Thyroid gland (tissue), 4 donors: Measurements from ENCODE around the gene RFX1. TPM values are rescaled to one million over a fixed set of nuclear protein-coding genes. Genes with fewer than 3 reads are reported as not detected.

Source experiments
- DNase-seq, 2 donors: peaks; one replicate each; pipeline ENCODE4 v3.0.0-alpha.2; 2019
- H3K27ac ChIP-seq, 3 donors: fragments of 200-600 bp; sonication (generic); 1 replicate in 2 of 3; 2 replicates in 1 of 3; pipeline ENCODE4 v1.5.1; 2016 to 2019; ENCODE audit warnings: mild to moderate bottlenecking in 1 of 3, moderate library complexity in 1 of 3
- H3K27me3 ChIP-seq: fragments of 200-600 bp; sonication (generic); one replicate; pipeline ENCODE4 v1.5.1; 2019
- H3K36me3 ChIP-seq, 2 donors: fragments of 200-600 bp; sonication (generic); one replicate each; pipeline ENCODE4 v1.5.1; 2016 to 2019
- H3K4me1 ChIP-seq, 2 donors: fragments of 200-600 bp; sonication (generic); one replicate each; pipeline ENCODE4 v1.5.1; 2017 to 2019
- H3K4me3 ChIP-seq, 3 donors: fragments of 200-600 bp; sonication (generic); replicated peaks in 1 of 3; 1 replicate in 2 of 3; 2 replicates in 1 of 3; pipeline ENCODE4 v1.5.1; 2016; ENCODE audit warnings: mild to moderate bottlenecking in 1 of 3
- H3K9me3 ChIP-seq: fragments of 200-600 bp; sonication (generic); one replicate; pipeline ENCODE4 v1.5.1; 2017
- POLR2A ChIP-seq, 2 donors: fragments of 450-650 bp; IDR thresholded peaks; one replicate each; pipeline ENCODE4 v1.6.1; 2017; ENCODE audit warnings: antibody characterized with exemption in 2 of 2, mild to moderate bottlenecking in 2 of 2, moderate library complexity in 1 of 2
- WGBS, 2 donors: methylation state at CpG; one replicate each; pipeline ENCODE4 v1.1.5; 2017; 5-methylcytosine and 5-hydroxymethylcytosine counted together
- intact Hi-C: fragments of 100-400 bp; cut with DNase I; formaldehyde crosslinking; loops from one replicate; pipeline ENCODE4 v1.15.1; 2023
- total RNA-seq, 4 donors: library from RNA; depleted of rRNA; stranded (reverse); fragments of >200 nt; gene quantifications; one replicate each; pipeline ENCODE4 v1.2.3, GENCODE V29; 2016
- TF ChIP-seq, protein P1 (sequence below), 6 experiments: fragments of 200-600 bp in 3 of 6; fragments of 450-650 bp in 3 of 6; sonication (generic) in 3 of 6; IDR thresholded peaks; one replicate each; pipeline ENCODE4 v1.5.1; 2016 to 2019; ENCODE audit warnings: antibody characterized with exemption in 6 of 6, mild to moderate bottlenecking in 2 of 6, inconsistent platforms in 1 of 6, moderate library complexity in 1 of 6

Gene RFX1
- total RNA-seq, 4 donors from 2014 or later = 4.8 to 9.1 (median 9.1) TPM

DNA sequence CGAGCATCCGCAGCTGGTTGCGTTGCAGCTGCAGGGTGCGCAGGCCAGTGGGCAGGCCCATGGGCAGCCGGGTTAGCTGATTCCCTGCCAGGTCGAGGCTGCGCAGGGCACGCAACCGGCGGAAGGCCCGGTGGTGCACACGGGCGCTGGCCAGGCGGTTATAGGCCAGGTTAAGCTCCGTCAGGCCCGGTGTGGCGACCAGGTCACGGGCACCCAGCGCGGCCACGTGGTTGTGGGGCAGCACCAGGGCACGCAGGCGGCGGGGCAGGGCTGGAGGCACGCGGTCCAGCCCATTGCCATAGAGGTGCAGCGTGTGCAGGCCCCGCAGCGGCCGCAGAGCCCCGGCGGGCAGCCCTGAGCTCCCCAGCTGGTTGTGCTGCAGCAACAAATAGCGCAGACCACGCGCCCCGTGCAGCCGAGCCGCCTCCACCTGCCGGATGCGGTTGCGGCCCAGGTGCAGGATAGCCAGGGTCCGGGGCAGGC lies 73.2 kb downstream of the RFX1 start:
- WGBS, 2 donors = 77 to 92% methylated on average over 3 to 32 of the region's 42 CpGs
- H3K4me1 ChIP-seq = no peaks in the 10 kb centered on the region
- H3K36me3 ChIP-seq = peaks cover 0 to 4% of the 10 kb centered on the region in 2 donors
- intact Hi-C loops = no loop called here
- H3K27me3 ChIP-seq = peaks cover 8% of the 10 kb centered on the region
- no peak for TF ChIP-seq POLR2A (IDR thresholded peaks at IDR 0.05)
- TF ChIP-seq, protein P1, sequence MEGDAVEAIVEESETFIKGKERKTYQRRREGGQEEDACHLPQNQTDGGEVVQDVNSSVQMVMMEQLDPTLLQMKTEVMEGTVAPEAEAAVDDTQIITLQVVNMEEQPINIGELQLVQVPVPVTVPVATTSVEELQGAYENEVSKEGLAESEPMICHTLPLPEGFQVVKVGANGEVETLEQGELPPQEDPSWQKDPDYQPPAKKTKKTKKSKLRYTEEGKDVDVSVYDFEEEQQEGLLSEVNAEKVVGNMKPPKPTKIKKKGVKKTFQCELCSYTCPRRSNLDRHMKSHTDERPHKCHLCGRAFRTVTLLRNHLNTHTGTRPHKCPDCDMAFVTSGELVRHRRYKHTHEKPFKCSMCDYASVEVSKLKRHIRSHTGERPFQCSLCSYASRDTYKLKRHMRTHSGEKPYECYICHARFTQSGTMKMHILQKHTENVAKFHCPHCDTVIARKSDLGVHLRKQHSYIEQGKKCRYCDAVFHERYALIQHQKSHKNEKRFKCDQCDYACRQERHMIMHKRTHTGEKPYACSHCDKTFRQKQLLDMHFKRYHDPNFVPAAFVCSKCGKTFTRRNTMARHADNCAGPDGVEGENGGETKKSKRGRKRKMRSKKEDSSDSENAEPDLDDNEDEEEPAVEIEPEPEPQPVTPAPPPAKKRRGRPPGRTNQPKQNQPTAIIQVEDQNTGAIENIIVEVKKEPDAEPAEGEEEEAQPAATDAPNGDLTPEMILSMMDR (IDR thresholded peaks at IDR 0.05) = no peak
- no peak overlapping the region for H3K4me3 ChIP-seq
- no peak for DNase-seq
- H3K9me3 ChIP-seq = no peaks in the 10 kb centered on the region
- no peak overlapping the region for H3K27ac ChIP-seq

DNA sequence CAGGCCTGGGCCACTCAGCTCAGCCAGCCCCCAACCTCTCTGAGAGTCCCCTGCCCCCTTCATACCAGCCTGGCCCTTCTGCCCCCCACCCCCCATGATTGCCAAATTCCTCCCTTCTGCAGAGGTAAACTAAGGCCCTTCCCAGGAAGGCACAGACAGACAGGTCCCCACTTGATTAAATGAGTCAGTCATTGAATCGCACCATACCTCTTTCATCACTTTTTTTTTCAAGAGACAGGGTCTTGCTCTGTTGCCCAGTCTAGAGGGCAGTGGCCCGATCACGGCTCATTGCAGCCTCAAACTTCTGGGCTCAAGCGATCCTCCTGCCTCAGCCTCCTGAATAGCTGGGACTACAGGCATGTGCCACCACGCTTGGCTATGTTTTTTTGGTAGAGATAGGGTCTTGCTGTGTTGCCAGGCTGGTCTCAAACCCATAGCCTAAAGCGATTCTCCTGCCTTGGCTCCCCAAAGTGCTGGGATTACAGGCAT lies 73.9 kb downstream of the RFX1 start:
- no peak for DNase-seq

DNA sequence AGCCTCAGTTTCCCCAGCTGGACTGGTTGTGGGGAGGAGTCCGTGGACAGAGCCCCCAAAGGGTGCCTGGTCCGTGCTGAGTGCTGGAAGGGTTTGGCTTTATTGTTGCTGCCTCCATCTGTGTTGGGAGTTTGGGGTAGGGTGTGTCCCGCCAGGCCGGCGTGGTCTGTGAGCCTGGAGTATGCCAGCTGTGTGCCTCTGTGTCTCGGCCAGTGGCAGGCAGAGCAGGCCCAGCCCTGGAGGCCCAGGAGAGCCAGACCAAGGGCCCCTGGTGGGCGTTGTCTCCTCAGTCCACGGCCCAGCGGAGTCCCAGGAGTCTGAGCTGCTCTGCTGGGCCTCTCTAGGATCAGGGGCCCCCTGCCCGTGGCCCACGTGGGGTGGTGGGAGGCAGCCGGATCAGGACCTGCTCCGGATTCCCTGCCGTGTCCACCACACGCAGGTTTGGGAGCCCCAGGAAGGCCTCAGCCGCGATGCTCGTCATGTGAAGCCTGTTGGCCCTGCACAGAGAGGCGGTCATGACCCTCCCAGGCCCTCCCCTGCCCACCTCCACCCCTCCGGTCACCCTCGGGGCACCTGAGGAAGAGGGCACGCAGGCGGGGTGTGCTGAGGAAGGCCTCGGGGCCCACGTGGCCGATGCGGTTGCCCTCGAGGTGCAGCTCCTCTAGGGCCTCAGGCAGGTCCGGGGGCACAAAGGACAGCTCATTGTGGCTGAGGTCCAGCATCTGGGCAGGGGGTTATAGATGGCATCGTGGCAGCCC lies 74.5 kb downstream of the RFX1 start:
- H3K9me3 ChIP-seq = no peaks in the 10 kb centered on the region
- TF ChIP-seq, protein P1 (IDR thresholded peaks at IDR 0.05) = no peak
- TF ChIP-seq POLR2A (IDR thresholded peaks at IDR 0.05) = no peak
- no peak for DNase-seq
- no peak overlapping the region for H3K4me3 ChIP-seq
- no peak overlapping the region for H3K27ac ChIP-seq
- intact Hi-C loops = no loop called here
- no peaks in the 10 kb centered on the region for H3K4me1 ChIP-seq
- peaks cover 0 to 11% of the 10 kb centered on the region in 2 donors for H3K36me3 ChIP-seq
- 88 to 94% methylated on average over 13 to 14 of the region's 30 CpGs for WGBS, 2 donors
- H3K27me3 ChIP-seq = peaks cover 8% of the 10 kb centered on the region

More for the DNA sequence above, 73.9 kb downstream of the RFX1 start:
- H3K4me3 ChIP-seq = no peak overlapping the region
- peaks cover 8% of the 10 kb centered on the region for H3K27me3 ChIP-seq
- peaks cover 0 to 6% of the 10 kb centered on the region in 2 donors for H3K36me3 ChIP-seq
- H3K9me3 ChIP-seq = no peaks in the 10 kb centered on the region
- H3K4me1 ChIP-seq = no peaks in the 10 kb centered on the region
- intact Hi-C loops = no loop called here
- H3K27ac ChIP-seq = no peak overlapping the region
- WGBS, 2 donors = 92 to 95% methylated on average over 6 of the region's 6 CpGs
- TF ChIP-seq, protein P1 (IDR thresholded peaks at IDR 0.05) = no peak
- TF ChIP-seq POLR2A (IDR thresholded peaks at IDR 0.05) = no peak

DNA sequence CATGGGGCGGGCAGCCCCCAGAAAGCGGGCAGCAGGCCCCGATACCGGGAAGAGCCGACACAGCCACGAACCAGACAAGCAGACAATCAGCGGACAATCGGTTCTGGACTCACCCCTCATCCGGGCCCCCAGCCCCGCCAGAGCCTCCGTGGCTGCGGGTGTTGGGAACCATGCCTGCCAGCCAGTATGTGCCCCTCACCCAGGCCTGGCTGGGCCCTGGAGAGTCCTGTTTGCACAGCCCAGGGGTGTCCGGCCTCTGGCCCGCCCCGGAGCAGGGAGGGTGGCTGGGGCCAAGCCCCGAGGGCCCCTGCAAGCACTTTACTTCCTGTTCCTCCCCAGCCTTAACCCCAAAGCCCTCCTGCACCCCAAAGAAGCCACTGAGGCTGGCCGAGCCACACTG lies 75.7 kb downstream of the RFX1 start:
- Histone ChIP-seq H3K27me3 (peaks cover 1% of the 10 kb centered on the region), H3K9me3 (no peaks in the 10 kb centered on the region), H3K27ac (no peak overlapping the region), H3K36me3 (peaks cover 0 to 14% of the 10 kb centered on the region in 2 donors), H3K4me3 (no peak overlapping the region), H3K4me1 (no peaks in the 10 kb centered on the region)
- TF ChIP-seq, protein P1 (IDR thresholded peaks at IDR 0.05) = no peak
- TF ChIP-seq POLR2A (IDR thresholded peaks at IDR 0.05) = no peak
- WGBS, 2 donors = 94% methylated on average over 2 to 6 of the region's 17 CpGs
- intact Hi-C loops = no loop called here
- no peak for DNase-seq

DNA sequence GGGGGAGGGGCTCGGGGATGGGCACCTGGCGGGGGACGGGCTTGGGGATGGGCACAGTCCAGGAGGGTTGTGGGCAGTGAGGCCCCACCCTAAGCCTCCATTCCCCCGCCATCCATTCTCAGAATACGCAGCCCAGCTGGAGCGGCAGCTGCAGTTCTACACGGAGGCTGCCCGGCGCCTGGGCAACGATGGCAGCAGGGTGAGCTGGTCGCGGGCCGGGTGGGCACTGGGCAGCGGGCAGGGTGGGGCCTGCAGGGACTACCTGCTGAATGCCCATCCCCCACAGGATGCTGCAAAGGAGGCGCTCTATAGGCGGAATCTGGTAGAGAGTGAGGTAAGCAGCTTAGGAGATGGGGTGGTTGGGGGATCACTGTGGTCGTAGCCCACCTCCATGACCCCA lies 76.2 kb downstream of the RFX1 start:
- H3K4me3 ChIP-seq = no peak overlapping the region
- H3K36me3 ChIP-seq = peaks cover 0 to 14% of the 10 kb centered on the region in 2 donors
- intact Hi-C loops = no loop called here
- H3K9me3 ChIP-seq = no peaks in the 10 kb centered on the region
- H3K4me1 ChIP-seq = no peaks in the 10 kb centered on the region
- TF ChIP-seq, protein P1 (IDR thresholded peaks at IDR 0.05) = no peak
- no peak for TF ChIP-seq POLR2A (IDR thresholded peaks at IDR 0.05)
- DNase-seq = no peak
- no peaks in the 10 kb centered on the region for H3K27me3 ChIP-seq
- 93 to 96% methylated on average over 11 of the region's 17 CpGs for WGBS, 2 donors
- no peak overlapping the region for H3K27ac ChIP-seq
